ENCODE data around the gene ROR1.

The ROR1 gene

GRCh38 chr1:63936276-63936675 is 162.5 kb downstream of the ROR1 start:
- DNase-seq (ENCODE audit: extremely low read depth, low read depth), result no peak
- H3K4me3 ChIP-seq (replicated peaks; ENCODE audit: low read depth, low read length), result no peak overlapping the region
- TF ChIP-seq CTCF (IDR thresholded peaks at IDR 0.05; ENCODE audit: low read depth, low read length, missing control alignments), result no peak

- no peak for DNase-seq (ENCODE audit: extremely low read depth, low read depth)
- H3K4me3 ChIP-seq (replicated peaks; ENCODE audit: low read depth, low read length), result no peak overlapping the region
- TF ChIP-seq CTCF (IDR thresholded peaks at IDR 0.05; ENCODE audit: low read depth, low read length, missing control alignments), result no peak
Measured at GRCh38 chr1:63936801-63937200, 163.0 kb downstream of the ROR1 start.

GRCh38 chr1:63937461-63938022 is 163.7 kb downstream of the ROR1 start:
- TF ChIP-seq CTCF (IDR thresholded peaks at IDR 0.05; ENCODE audit: low read depth, low read length, missing control alignments), result no peak
- no peak overlapping the region for H3K4me3 ChIP-seq (replicated peaks; ENCODE audit: low read depth, low read length)

GRCh38 chr1:63940440-63940839 is 166.6 kb downstream of the ROR1 start:
- H3K4me3 ChIP-seq (replicated peaks; ENCODE audit: low read depth, low read length), result no peak overlapping the region

More at GRCh38 chr1:63937461-63938022, 163.7 kb downstream of the ROR1 start:
- no peak for DNase-seq (ENCODE audit: extremely low read depth, low read depth)

GRCh38 chr1:63943393-63943792 is 169.6 kb downstream of the ROR1 start:
- no peak for TF ChIP-seq CTCF (IDR thresholded peaks at IDR 0.05; ENCODE audit: low read depth, low read length, missing control alignments)
- H3K4me3 ChIP-seq (replicated peaks; ENCODE audit: low read depth, low read length), result no peak overlapping the region
- DNase-seq (ENCODE audit: extremely low read depth, low read depth), result no peak

More at GRCh38 chr1:63940440-63940839, 166.6 kb downstream of the ROR1 start:
- no peak for TF ChIP-seq CTCF (IDR thresholded peaks at IDR 0.05; ENCODE audit: low read depth, low read length, missing control alignments)
- DNase-seq (ENCODE audit: extremely low read depth, low read depth), result no peak

GRCh38 chr1:63945943-63946342 is 172.1 kb downstream of the ROR1 start:
- no peak overlapping the region for H3K4me3 ChIP-seq (replicated peaks; ENCODE audit: low read depth, low read length)
- no peak for TF ChIP-seq CTCF (IDR thresholded peaks at IDR 0.05; ENCODE audit: low read depth, low read length, missing control alignments)
- DNase-seq (ENCODE audit: extremely low read depth, low read depth), result no peak
